GM12878 (cell line): ENCODE data around the gene CREB3L1. TPM values are rescaled to one million over a fixed set of nuclear protein-coding genes. Genes with fewer than 3 reads are reported as not detected.

Experiments used
- ATF3 ChIP-seq: IDR thresholded peaks from 2 replicates; pipeline ENCODE4 v1.6.1; 2011; ENCODE audit warnings: low read depth, mild to moderate bottlenecking, low read length, moderate library complexity, borderline replicate concordance; ENCODE audit errors: extremely low read depth
- ATF7 ChIP-seq: fragments of 450-650 bp; IDR thresholded peaks from 2 replicates; pipeline ENCODE4 v1.6.1; 2016; ENCODE audit warnings: low read depth, mild to moderate bottlenecking
- CEBPZ ChIP-seq: fragments of 150-350 bp; IDR thresholded peaks from 2 replicates; pipeline ENCODE4 v1.6.1; 2016; ENCODE audit warnings: low read depth, low read length
- CREB1 ChIP-seq: IDR thresholded peaks from 2 replicates; pipeline ENCODE4 v1.6.1; 2012; ENCODE audit warnings: low read depth, mild to moderate bottlenecking, inconsistent platforms
- EED ChIP-seq: sonication (generic); IDR thresholded peaks from 2 replicates; pipeline ENCODE4 v1.6.1; 2016; ENCODE audit warnings: antibody characterized with exemption, low read depth
- FOS ChIP-seq: IDR thresholded peaks from 3 replicates; pipeline ENCODE4 v1.6.1; 2011; ENCODE audit warnings: borderline replicate concordance; ENCODE audit not compliant: insufficient read length; ENCODE audit errors: extremely low read depth
- MEF2B ChIP-seq: fragments of 450-650 bp; IDR thresholded peaks from 2 replicates; pipeline ENCODE4 v1.6.1; 2018; ENCODE audit warnings: mild to moderate bottlenecking, moderate library complexity; ENCODE audit not compliant: partially characterized antibody, poor library complexity, severe bottlenecking
- POLR2AphosphoS2 ChIP-seq: IDR thresholded peaks from 2 replicates; pipeline ENCODE4 v1.6.1; 2011; ENCODE audit warnings: low read depth, mild to moderate bottlenecking, low read length, improper control_type of control experiment, moderate library complexity
- PRDM15 ChIP-seq: fragments of 450-650 bp; formaldehyde crosslinking; IDR thresholded peaks from 2 replicates; pipeline ENCODE4 v1.4.0; 2020; ENCODE audit warnings: mild to moderate bottlenecking, moderate library complexity
- STAT1 ChIP-seq: fragments of 450-650 bp; conservative IDR thresholded peaks from 2 replicates; pipeline ENCODE4 v1.6.1; 2014; ENCODE audit warnings: antibody characterized with exemption, mild to moderate bottlenecking
- polyA plus RNA-seq, 11 experiments: library from polyadenylated mRNA; depleted of rRNA in 4 of 11; unstranded in 6 of 11; stranded (reverse) in 5 of 11; fragments of >200 nt; fragmentation: Nextera tagmentation in 4 of 11; fragmentation: Illumina TruSeq in 1 of 11; extraction: Ambion mirVana in 4 of 11; extraction: Trizol in 1 of 11; gene quantifications; 1 replicate in 1 of 11; 2 replicates in 10 of 11; pipeline versions ENCODE4 v1.2.1 to v1.2.3, GENCODE V29; 2011 to 2016; ENCODE audit warnings: inconsistent platforms in 2 of 11, missing spikeins in 2 of 11, low read depth in 1 of 11
- total RNA-seq, 4 experiments: library from RNA; depleted of rRNA in 3 of 4; stranded (reverse); fragments of >200 nt in 3 of 4; fragmentation: Illumina TruSeq in 1 of 4; extraction: Trizol in 1 of 4; gene quantifications; 2 replicates each; pipeline versions ENCODE4 v1.2.1 to v1.2.3, GENCODE V29; 2013 to 2021

The CREB3L1 gene
- total and polyA plus RNA-seq, 10 of the 15 experiments (the other 5 are each of a cell fraction or from before 2014, with no cell fraction given): 0.03 to 1.4 (median 0.22) TPM

- TF ChIP-seq PRDM15 (CRISPR knock-in tag) (no peak), STAT1 (no peak), EED (no peak), FOS (no peak), ATF3 (no peak), CEBPZ (no peak), POLR2AphosphoS2 (no peak), MEF2B (no peak), CREB1 (no peak), ATF7 (no peak)
Observed at GRCh38 chr11:46247090-46247489, 30.4 kb upstream of the CREB3L1 start (continued).
